RWPE2 (cell line): ENCODE data around the gene PRDM16.

Source experiments
- ATAC-seq: fragments of 200-7000 bp; cut with Tn5 transposase; 3 replicates; pipeline ENCODE4 v1.9.1; 2021; ENCODE audit warnings: low read depth
- DNase-seq: peaks from one replicate; pipeline ENCODE4 v3.0.0-alpha.2; 2020; ENCODE audit warnings: low spot score
- H3K27ac ChIP-seq: fragments of 450-650 bp; 2 replicates; pipeline ENCODE4 v1.5.1; 2017; ENCODE audit warnings: mild to moderate bottlenecking; ENCODE audit not compliant: poor library complexity, severe bottlenecking
- H3K27me3 ChIP-seq: fragments of 250-450 bp; sonication (Bioruptor Pico); 2 replicates; pipeline ENCODE4 v1.5.1; 2021; ENCODE audit warnings: mild to moderate bottlenecking, moderate library complexity; ENCODE audit not compliant: insufficient read depth, poor library complexity, severe bottlenecking
- H3K36me3 ChIP-seq: fragments of 250-450 bp; sonication (Bioruptor Pico); 2 replicates; pipeline ENCODE4 v1.5.1; 2020; ENCODE audit warnings: low read depth, mild to moderate bottlenecking, moderate library complexity
- H3K4me1 ChIP-seq: fragments of 250-450 bp; sonication (Bioruptor Pico); 2 replicates; pipeline ENCODE4 v1.5.1; 2021; ENCODE audit warnings: mild to moderate bottlenecking, moderate library complexity; ENCODE audit not compliant: insufficient read depth, poor library complexity, severe bottlenecking
- H3K4me3 ChIP-seq: fragments of 250-450 bp; sonication (Bioruptor Pico); 2 replicates; pipeline ENCODE4 v1.5.1; 2021; ENCODE audit warnings: mild to moderate bottlenecking, moderate library complexity; ENCODE audit not compliant: severe bottlenecking
- H3K9me3 ChIP-seq: fragments of 250-450 bp; sonication (Bioruptor Pico); 2 replicates; pipeline ENCODE4 v1.5.1; 2021; ENCODE audit warnings: mild to moderate bottlenecking, moderate library complexity; ENCODE audit not compliant: severe bottlenecking
- CTCF ChIP-seq: fragments of 450-650 bp; IDR thresholded peaks from one replicate; pipeline ENCODE4 v1.5.1; 2017; ENCODE audit warnings: mild to moderate bottlenecking, moderate library complexity; ENCODE audit not compliant: poor library complexity, severe bottlenecking

The PRDM16 gene

GRCh38 chr1:3026124-3026523 is 42.9 kb upstream of the PRDM16 start:
- Histone ChIP-seq H3K36me3 (no peaks in the 10 kb centered on the region), H3K9me3 (no peaks in the 10 kb centered on the region), H3K27ac (no peak overlapping the region), H3K4me1 (no peaks in the 10 kb centered on the region), H3K27me3 (peaks cover 4% of the 10 kb centered on the region), H3K4me3 (no peak overlapping the region)
- ATAC-seq (no peak), DNase-seq (no peak)
- TF ChIP-seq CTCF: no peak

GRCh38 chr1:3026581-3027391 is 42.2 kb upstream of the PRDM16 start:
- H3K27ac ChIP-seq: no peak overlapping the region
- no peaks in the 10 kb centered on the region for H3K9me3 ChIP-seq
- TF ChIP-seq CTCF: no peak
- no peak overlapping the region for H3K4me3 ChIP-seq
- DNase-seq: no peak
- no peaks in the 10 kb centered on the region for H3K4me1 ChIP-seq
- H3K36me3 ChIP-seq: no peaks in the 10 kb centered on the region
- peaks cover 4% of the 10 kb centered on the region for H3K27me3 ChIP-seq
- ATAC-seq: no peak

GRCh38 chr1:3027611-3028371 is 41.2 kb upstream of the PRDM16 start:
- Histone ChIP-seq H3K4me3 (no peak overlapping the region), H3K27ac (no peak overlapping the region), H3K9me3 (no peaks in the 10 kb centered on the region), H3K36me3 (no peaks in the 10 kb centered on the region), H3K4me1 (no peaks in the 10 kb centered on the region), H3K27me3 (peaks cover 4% of the 10 kb centered on the region)
- ATAC-seq (no peak), DNase-seq (peak; percentile 41)
- no peak for TF ChIP-seq CTCF

- Histone ChIP-seq H3K9me3 (no peaks in the 10 kb centered on the region), H3K27ac (no peak overlapping the region), H3K27me3 (peaks cover 4% of the 10 kb centered on the region), H3K4me1 (no peaks in the 10 kb centered on the region), H3K4me3 (no peak overlapping the region), H3K36me3 (no peaks in the 10 kb centered on the region)
- DNase-seq (no peak), ATAC-seq (no peak)
- TF ChIP-seq CTCF: no peak
Observed at GRCh38 chr1:3028531-3029282, 40.3 kb upstream of the PRDM16 start.
